DND-41 (cell line): Measurements from ENCODE around the gene OGFOD2.

Source experiments
- EZH2 ChIP-seq: IDR thresholded peaks from 3 replicates; pipeline ENCODE4 v1.6.1; 2012; ENCODE audit warnings: borderline replicate concordance, low read depth, mild to moderate bottlenecking, moderate library complexity, low read length, inconsistent platforms; ENCODE audit not compliant: severe bottlenecking
- TF ChIP-seq, protein P1 (sequence below): IDR thresholded peaks from 2 replicates; pipeline ENCODE4 v1.5.1; 2012; ENCODE audit warnings: borderline replicate concordance, low read length, moderate library complexity, mild to moderate bottlenecking; ENCODE audit not compliant: poor library complexity, severe bottlenecking; ENCODE audit errors: extremely low read depth

GRCh38 chr12:122939125-122939524, 35.9 kb upstream of the OGFOD2 start:
- TF ChIP-seq, protein P1, sequence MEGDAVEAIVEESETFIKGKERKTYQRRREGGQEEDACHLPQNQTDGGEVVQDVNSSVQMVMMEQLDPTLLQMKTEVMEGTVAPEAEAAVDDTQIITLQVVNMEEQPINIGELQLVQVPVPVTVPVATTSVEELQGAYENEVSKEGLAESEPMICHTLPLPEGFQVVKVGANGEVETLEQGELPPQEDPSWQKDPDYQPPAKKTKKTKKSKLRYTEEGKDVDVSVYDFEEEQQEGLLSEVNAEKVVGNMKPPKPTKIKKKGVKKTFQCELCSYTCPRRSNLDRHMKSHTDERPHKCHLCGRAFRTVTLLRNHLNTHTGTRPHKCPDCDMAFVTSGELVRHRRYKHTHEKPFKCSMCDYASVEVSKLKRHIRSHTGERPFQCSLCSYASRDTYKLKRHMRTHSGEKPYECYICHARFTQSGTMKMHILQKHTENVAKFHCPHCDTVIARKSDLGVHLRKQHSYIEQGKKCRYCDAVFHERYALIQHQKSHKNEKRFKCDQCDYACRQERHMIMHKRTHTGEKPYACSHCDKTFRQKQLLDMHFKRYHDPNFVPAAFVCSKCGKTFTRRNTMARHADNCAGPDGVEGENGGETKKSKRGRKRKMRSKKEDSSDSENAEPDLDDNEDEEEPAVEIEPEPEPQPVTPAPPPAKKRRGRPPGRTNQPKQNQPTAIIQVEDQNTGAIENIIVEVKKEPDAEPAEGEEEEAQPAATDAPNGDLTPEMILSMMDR: no peak
- TF ChIP-seq EZH2: no peak
